K562 (cell line): Measurements from ENCODE around the gene AK2. TPM values are rescaled to one million over a fixed set of nuclear protein-coding genes. Genes with fewer than 3 reads are reported as not detected.

ENCODE experiments used
- ATAC-seq: fragments of 200-7000 bp; cut with Tn5 transposase; 3 replicates; pipeline ENCODE4 v1.9.1; 2020; ENCODE audit warnings: moderate library complexity
- BruUV-seq: library from RNA; stranded (reverse); fragments of 400-500 nt; replicated peaks from 2 replicates; lab custom pipeline; 2021; lab: Mats Ljungman, UMichigan
- CTCF ChIA-PET: fragments of 300-600 bp; formaldehyde crosslinking; extraction: SDS; loops from one replicate; lab custom pipeline; 2021; ENCODE audit warnings: low intra/inter-chr PET ratio; lab: Yijun Ruan, JAX
- POLR2A ChIA-PET: fragments of 300-600, 350-650 bp; sonication (Branson Sonifier 250); formaldehyde crosslinking; extraction: SDS; loops from one replicate; lab custom pipeline; 2021; ENCODE audit warnings: antibody characterized with exemption, inconsistent platforms; lab: Yijun Ruan, JAX
- DNase-seq, 4 experiments: peaks; one replicate each; pipeline versions ENCODE4 v3.0.0 to v3.0.0-alpha.2; 2011 to 2018; ENCODE audit warnings: low spot score in 3 of 4, mixed read lengths in 3 of 4; ENCODE audit errors: extremely low read depth in 1 of 4
- FAIRE-seq: peaks from 2 replicates; lab custom pipeline; 2011; peaks lifted over from hg19 to GRCh38; lab: Jason Lieb, UNC
- H2AFZ ChIP-seq: 2 replicates; pipeline ENCODE4 v1.6.0; 2011; ENCODE audit warnings: low read depth, low read length, control low read depth, inconsistent platforms
- H3K27ac ChIP-seq: fragments of 200-600 bp; 3 replicates; pipeline ENCODE4 v1.8.0; 2011; ENCODE audit warnings: low read depth, mild to moderate bottlenecking, control low read depth, inconsistent platforms, low read length, moderate library complexity, mixed read lengths; ENCODE audit errors: extremely low read depth
- H3K27me3 ChIP-seq, 2 experiments: fragments of 300-600 bp in 1 of 2; 2 replicates in 1 of 2; 3 replicates in 1 of 2; pipeline versions ENCODE4 v1.6.0 to v1.8.0; 2011; ENCODE audit warnings: inconsistent platforms in 2 of 2, low read length in 2 of 2, mild to moderate bottlenecking in 1 of 2, mixed read lengths in 1 of 2, moderate library complexity in 1 of 2; ENCODE audit not compliant: control insufficient read depth in 2 of 2, insufficient read depth in 2 of 2
- H3K36me3 ChIP-seq: fragments of 300-600 bp; 3 replicates; pipeline ENCODE4 v1.8.0; 2011; ENCODE audit warnings: mild to moderate bottlenecking, low read length, inconsistent platforms; ENCODE audit not compliant: control insufficient read depth, insufficient read depth
- H3K4me1 ChIP-seq, 2 experiments: fragments of 200-600 bp in 1 of 2; replicated peaks in 1 of 2; 2 replicates in 1 of 2; 3 replicates in 1 of 2; pipeline versions ENCODE4 v1.5.1 to v1.8.0; 2011; ENCODE audit warnings: inconsistent platforms in 2 of 2, low read length in 2 of 2, mild to moderate bottlenecking in 1 of 2, mixed read lengths in 1 of 2, moderate library complexity in 1 of 2; ENCODE audit not compliant: control insufficient read depth in 2 of 2, insufficient read depth in 2 of 2
- H3K4me2 ChIP-seq: 2 replicates; pipeline ENCODE4 v1.6.1; 2011; ENCODE audit warnings: low read length, control low read depth, inconsistent platforms, mixed read lengths; ENCODE audit not compliant: insufficient read depth
- H3K4me3 ChIP-seq: fragments of 200-600 bp; sonication (generic), shearing (Covaris generic); 2 replicates; pipeline ENCODE4 v1.5.1; 2016; ENCODE audit warnings: control low read depth, inconsistent platforms
- H3K79me2 ChIP-seq: fragments of 200-600 bp; 3 replicates; pipeline ENCODE4 v1.8.0; 2011; ENCODE audit warnings: low read length, inconsistent platforms; ENCODE audit not compliant: control insufficient read depth, insufficient read depth
- H3K9ac ChIP-seq, 2 experiments: 2 replicates each; pipeline versions ENCODE4 v1.6.0 to v1.6.1; 2011; ENCODE audit warnings: low read depth in 2 of 2, low read length in 2 of 2, control low read depth in 1 of 2, inconsistent platforms in 1 of 2, mild to moderate bottlenecking in 1 of 2, mixed read lengths in 1 of 2; ENCODE audit not compliant: insufficient read depth in 1 of 2
- H3K9me1 ChIP-seq: one replicate; pipeline ENCODE4 v1.6.0; 2011; ENCODE audit warnings: inconsistent platforms, mild to moderate bottlenecking, low read length, moderate library complexity; ENCODE audit not compliant: control insufficient read depth, insufficient read depth
- H3K9me3 ChIP-seq: replicated peaks from 2 replicates; pipeline ENCODE4 v1.5.1; 2011; ENCODE audit warnings: low read depth, low read length, inconsistent platforms; ENCODE audit not compliant: control insufficient read depth, insufficient read depth
- H4K20me1 ChIP-seq: replicated peaks from 2 replicates; pipeline ENCODE4 v1.6.1; 2011; ENCODE audit warnings: low read length, inconsistent platforms, mixed read lengths; ENCODE audit not compliant: control insufficient read depth, insufficient read depth
- ARID2 ChIP-seq: fragments of 450-650 bp; IDR thresholded peaks from 2 replicates; pipeline ENCODE4 v1.6.1; 2017; ENCODE audit warnings: antibody characterized with exemption, mild to moderate bottlenecking
- BMI1 ChIP-seq: fragments of 150-350 bp; IDR thresholded peaks from 2 replicates; pipeline ENCODE4 v1.6.1; 2014; ENCODE audit warnings: low read length
- BRD4 ChIP-seq: fragments of 200-600 bp; sonication (generic); IDR thresholded peaks from 2 replicates; pipeline ENCODE4 v1.6.1; 2017; ENCODE audit warnings: inconsistent platforms
- FOXP1 ChIP-seq: sonication (generic); formaldehyde crosslinking; IDR thresholded peaks from 2 replicates; pipeline ENCODE4 v1.8.0; 2022; ENCODE audit warnings: mild to moderate bottlenecking, missing genetic modification reagents
- HMG20A ChIP-seq: fragments of 450-650 bp; formaldehyde crosslinking; conservative IDR thresholded peaks from 2 replicates; pipeline ENCODE4 v1.4.0; 2020; ENCODE audit warnings: mild to moderate bottlenecking, mixed read lengths
- HMGN3 ChIP-seq: IDR thresholded peaks from 2 replicates; pipeline ENCODE4 v1.6.1; 2011; ENCODE audit warnings: borderline replicate concordance, low read depth, mild to moderate bottlenecking, mixed read lengths, low read length; ENCODE audit not compliant: insufficient read length; ENCODE audit errors: extremely low read depth
- HNRNPL ChIP-seq: fragments of 200-400 bp; formaldehyde crosslinking; IDR thresholded peaks from 2 replicates; pipeline ENCODE4 v1.6.1; 2017; ENCODE audit warnings: low read depth, mild to moderate bottlenecking, low read length
- JUN ChIP-seq, 2 experiments: sonication (generic) in 1 of 2; formaldehyde crosslinking in 1 of 2; IDR thresholded peaks; 2 replicates each; pipeline versions ENCODE4 v1.6.1 to v1.8.0; 2012 to 2022; ENCODE audit warnings: borderline replicate concordance in 2 of 2, mild to moderate bottlenecking in 2 of 2, improper control_type of control experiment in 1 of 2, low read depth in 1 of 2, low read length in 1 of 2, missing genetic modification reagents in 1 of 2
- RFX1 ChIP-seq: fragments of 450-650 bp; IDR thresholded peaks from 2 replicates; pipeline ENCODE4 v1.6.1; 2016; ENCODE audit warnings: mild to moderate bottlenecking, moderate library complexity
- TEAD4 ChIP-seq, 2 experiments: sonication (generic) in 1 of 2; formaldehyde crosslinking in 1 of 2; IDR thresholded peaks; 2 replicates each; pipeline versions ENCODE4 v1.6.1 to v1.8.0; 2012 to 2022; ENCODE audit warnings: borderline replicate concordance in 1 of 2, inconsistent platforms in 1 of 2, low read length in 1 of 2, mild to moderate bottlenecking in 1 of 2, missing genetic modification reagents in 1 of 2
- ZNF263 ChIP-seq: sonication (generic); formaldehyde crosslinking; IDR thresholded peaks from 2 replicates; pipeline ENCODE4 v1.8.0; 2022; ENCODE audit warnings: mild to moderate bottlenecking, missing genetic modification reagents, borderline replicate concordance
- ZNF551 ChIP-seq: fragments of 250-450 bp; sonication (Bioruptor Pico); IDR thresholded peaks from 2 replicates; pipeline ENCODE4 v1.5.0; 2021; ENCODE audit warnings: mild to moderate bottlenecking, moderate library complexity
- WGBS: fragments of 100-300 bp; shearing (Covaris generic); methylation state at CpG from one replicate; pipeline ENCODE4 v1.1.6; 2016; ENCODE audit warnings: low coverage, mixed read lengths; ENCODE audit not compliant: insufficient coverage; ENCODE audit errors: missing lambda C conversion rate; 5-methylcytosine and 5-hydroxymethylcytosine counted together
- in situ Hi-C: fragments of 300-500 bp; cut with MboI; formaldehyde crosslinking; loops from 4 replicates; pipeline ENCODE4 v1.15.0; 2018; ENCODE audit warnings: inconsistent platforms, mixed read lengths
- intact Hi-C: fragments of 100-400 bp; cut with micrococcal nuclease; formaldehyde crosslinking; loops from 2 replicates; pipeline ENCODE4 v1.14.2; 2022
- polyA plus RNA-seq, 8 experiments: library from polyadenylated mRNA; depleted of rRNA in 4 of 8; stranded (reverse) in 5 of 8; unstranded in 3 of 8; fragments of >200 nt; fragmentation: Nextera tagmentation in 2 of 8; fragmentation: Illumina TruSeq in 1 of 8; extraction: Ambion mirVana in 2 of 8; extraction: Trizol in 1 of 8; gene quantifications; 2 replicates each; pipeline versions ENCODE4 v1.2.1 to v1.2.3, GENCODE V29; 2011 to 2014; ENCODE audit warnings: inconsistent platforms in 1 of 8, missing spikeins in 1 of 8
- total RNA-seq, 7 experiments: library from RNA; depleted of rRNA in 6 of 7; stranded (reverse); fragments of >200 nt in 6 of 7; fragmentation: Illumina TruSeq in 2 of 7; extraction: Trizol in 2 of 7; gene quantifications; 2 replicates each; pipeline versions ENCODE4 v1.2.1 to v1.2.3, GENCODE V29; 2011 to 2021; ENCODE audit warnings: low replicate concordance in 1 of 7
- TF ChIP-seq, protein P1 (sequence below), 2 experiments: fragments of 200-800 bp in 1 of 2; sonication (Bioruptor generic) in 1 of 2; sonication (generic) in 1 of 2; formaldehyde crosslinking in 1 of 2; IDR thresholded peaks in 1 of 2; conservative IDR thresholded peaks in 1 of 2; 2 replicates each; pipeline versions ENCODE4 v1.5.0 to v1.6.1; 2016 to 2020; ENCODE audit warnings: missing compliant biosample characterization in 1 of 2, missing genetic modification characterization in 1 of 2, missing genetic modification reagents in 1 of 2
- TF ChIP-seq, protein P2 (sequence below): IDR thresholded peaks from 3 replicates; pipeline ENCODE4 v1.6.1; 2011; ENCODE audit warnings: borderline replicate concordance, mild to moderate bottlenecking; ENCODE audit not compliant: insufficient read length, insufficient read depth
- TF ChIP-seq, protein P3 (sequence below): fragments of 250-450 bp; sonication (Bioruptor Pico); IDR thresholded peaks from 2 replicates; pipeline ENCODE4 v1.5.0; 2020; ENCODE audit warnings: mild to moderate bottlenecking
- TF ChIP-seq, protein P4 (sequence below): fragments of 450-650 bp; formaldehyde crosslinking; IDR thresholded peaks from 2 replicates; pipeline ENCODE4 v1.4.0; 2020; ENCODE audit warnings: mild to moderate bottlenecking, moderate library complexity

The AK2 gene
- total and polyA plus RNA-seq, 9 of the 15 experiments (the other 6 are each of a cell fraction or from before 2014, with no cell fraction given) = 105 to 1,050 (median 509) TPM

DNA sequence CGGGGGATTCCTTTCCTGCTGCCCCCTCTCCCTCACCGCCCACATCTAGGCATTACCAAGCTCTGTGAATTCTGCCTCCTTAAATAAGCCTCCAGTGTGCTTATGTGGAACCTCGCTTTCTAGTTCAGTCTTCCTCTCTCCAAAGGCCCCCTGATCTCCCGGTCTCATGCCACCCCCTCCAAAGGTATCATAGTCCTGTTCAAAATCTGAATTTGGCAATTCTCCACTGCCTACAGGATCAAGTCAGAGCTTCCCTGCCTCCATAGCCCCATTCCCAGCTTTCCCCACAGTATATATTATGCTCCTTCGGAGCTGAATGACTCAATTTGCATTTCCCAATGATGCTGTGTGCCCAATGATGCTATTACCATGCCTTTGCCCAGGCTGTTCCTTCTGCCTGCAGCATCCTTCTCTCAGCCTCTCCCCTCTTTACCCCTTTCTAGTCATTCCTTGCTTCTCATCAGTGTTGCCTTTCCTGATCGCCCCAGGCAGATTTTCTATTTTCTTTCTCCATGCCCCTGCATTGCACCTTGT, 46.0 kb upstream of the AK2 start:
- 5% methylated on average over 6 of the region's 6 CpGs for WGBS
- in situ Hi-C loops (no loop called here), intact Hi-C loops (loop anchor here (10.0 kb wide), 1 partner anchor 558 kb away; no protein-coding TSS in a partner anchor)
- Histone ChIP-seq H3K27me3 (peaks cover 19 to 44% of the 10 kb centered on the region in 2 experiments; a peak in 4 of 5 replicates), H3K9me3 (no peaks in the 10 kb centered on the region), H3K4me2 (no peak overlapping the region), H2AFZ (no peak overlapping the region), H3K36me3 (no peaks in the 10 kb centered on the region), H4K20me1 (peaks cover 26% of the 10 kb centered on the region), H3K9me1 (peaks cover 5% of the 10 kb centered on the region), H3K79me2 (no peaks in the 10 kb centered on the region), H3K27ac (no peak overlapping the region), H3K4me3 (no peak overlapping the region), H3K9ac (no peak overlapping the region), H3K4me1 (peaks cover 14% of the 10 kb centered on the region in 2 experiments; a peak in 4 of 5 replicates)
- ATAC-seq (no peak), DNase-seq (no peak), FAIRE-seq (no peak)
- no TSS peak for BruUV-seq
- POLR2A ChIA-PET = interaction anchor here (1.4 to 1.5 kb wide), 2 partner anchors 10 to 67 kb away, joined by 4 to 6 read pairs; no protein-coding TSS in a partner anchor
- CTCF ChIA-PET = no interaction called here
- TF ChIP-seq, protein P1, sequence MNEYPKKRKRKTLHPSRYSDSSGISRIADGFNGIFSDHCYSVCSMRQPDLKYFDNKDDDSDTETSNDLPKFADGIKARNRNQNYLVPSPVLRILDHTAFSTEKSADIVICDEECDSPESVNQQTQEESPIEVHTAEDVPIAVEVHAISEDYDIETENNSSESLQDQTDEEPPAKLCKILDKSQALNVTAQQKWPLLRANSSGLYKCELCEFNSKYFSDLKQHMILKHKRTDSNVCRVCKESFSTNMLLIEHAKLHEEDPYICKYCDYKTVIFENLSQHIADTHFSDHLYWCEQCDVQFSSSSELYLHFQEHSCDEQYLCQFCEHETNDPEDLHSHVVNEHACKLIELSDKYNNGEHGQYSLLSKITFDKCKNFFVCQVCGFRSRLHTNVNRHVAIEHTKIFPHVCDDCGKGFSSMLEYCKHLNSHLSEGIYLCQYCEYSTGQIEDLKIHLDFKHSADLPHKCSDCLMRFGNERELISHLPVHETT (CRISPR knock-in tag; conservative IDR thresholded peaks at IDR 0.05 in 1 of 2, IDR thresholded peaks at IDR 0.05 in 1 of 2) = no peak
- TF ChIP-seq ZNF263 (CRISPR knock-in tag) = no peak
- TF ChIP-seq BRD4 = no peak
- no peak for TF ChIP-seq HNRNPL
- no peak for TF ChIP-seq HMG20A (CRISPR knock-in tag)
- TF ChIP-seq, protein P2, sequence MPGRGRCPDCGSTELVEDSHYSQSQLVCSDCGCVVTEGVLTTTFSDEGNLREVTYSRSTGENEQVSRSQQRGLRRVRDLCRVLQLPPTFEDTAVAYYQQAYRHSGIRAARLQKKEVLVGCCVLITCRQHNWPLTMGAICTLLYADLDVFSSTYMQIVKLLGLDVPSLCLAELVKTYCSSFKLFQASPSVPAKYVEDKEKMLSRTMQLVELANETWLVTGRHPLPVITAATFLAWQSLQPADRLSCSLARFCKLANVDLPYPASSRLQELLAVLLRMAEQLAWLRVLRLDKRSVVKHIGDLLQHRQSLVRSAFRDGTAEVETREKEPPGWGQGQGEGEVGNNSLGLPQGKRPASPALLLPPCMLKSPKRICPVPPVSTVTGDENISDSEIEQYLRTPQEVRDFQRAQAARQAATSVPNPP = no peak
- no peak for TF ChIP-seq FOXP1
- no peak for TF ChIP-seq ZNF551 (CRISPR knock-in tag)
- TF ChIP-seq, protein P3, sequence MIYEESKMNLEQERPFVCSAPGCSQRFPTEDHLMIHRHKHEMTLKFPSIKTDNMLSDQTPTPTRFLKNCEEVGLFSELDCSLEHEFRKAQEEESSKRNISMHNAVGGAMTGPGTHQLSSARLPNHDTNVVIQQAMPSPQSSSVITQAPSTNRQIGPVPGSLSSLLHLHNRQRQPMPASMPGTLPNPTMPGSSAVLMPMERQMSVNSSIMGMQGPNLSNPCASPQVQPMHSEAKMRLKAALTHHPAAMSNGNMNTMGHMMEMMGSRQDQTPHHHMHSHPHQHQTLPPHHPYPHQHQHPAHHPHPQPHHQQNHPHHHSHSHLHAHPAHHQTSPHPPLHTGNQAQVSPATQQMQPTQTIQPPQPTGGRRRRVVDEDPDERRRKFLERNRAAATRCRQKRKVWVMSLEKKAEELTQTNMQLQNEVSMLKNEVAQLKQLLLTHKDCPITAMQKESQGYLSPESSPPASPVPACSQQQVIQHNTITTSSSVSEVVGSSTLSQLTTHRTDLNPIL (CRISPR knock-in tag) = no peak
- TF ChIP-seq BMI1 = no peak
- TF ChIP-seq, protein P4, sequence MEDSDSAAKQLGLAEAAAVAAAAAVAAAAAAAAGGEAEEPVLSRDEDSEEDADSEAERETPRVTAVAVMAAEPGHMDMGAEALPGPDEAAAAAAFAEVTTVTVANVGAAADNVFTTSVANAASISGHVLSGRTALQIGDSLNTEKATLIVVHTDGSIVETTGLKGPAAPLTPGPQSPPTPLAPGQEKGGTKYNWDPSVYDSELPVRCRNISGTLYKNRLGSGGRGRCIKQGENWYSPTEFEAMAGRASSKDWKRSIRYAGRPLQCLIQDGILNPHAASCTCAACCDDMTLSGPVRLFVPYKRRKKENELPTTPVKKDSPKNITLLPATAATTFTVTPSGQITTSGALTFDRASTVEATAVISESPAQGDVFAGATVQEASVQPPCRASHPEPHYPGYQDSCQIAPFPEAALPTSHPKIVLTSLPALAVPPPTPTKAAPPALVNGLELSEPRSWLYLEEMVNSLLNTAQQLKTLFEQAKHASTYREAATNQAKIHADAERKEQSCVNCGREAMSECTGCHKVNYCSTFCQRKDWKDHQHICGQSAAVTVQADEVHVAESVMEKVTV = no peak
- TF ChIP-seq JUN (IDR thresholded peaks at IDR 0.05; ENCODE audit: borderline replicate concordance, low read depth, low read length) = no peak
- no peak for TF ChIP-seq JUN (CRISPR knock-in tag; IDR thresholded peaks at IDR 0.05; ENCODE audit: borderline replicate concordance)
- no peak for TF ChIP-seq HMGN3
- TF ChIP-seq TEAD4 (IDR thresholded peaks at IDR 0.05; ENCODE audit: low read length) = no peak
- no peak for TF ChIP-seq TEAD4 (CRISPR knock-in tag; IDR thresholded peaks at IDR 0.05; ENCODE audit: borderline replicate concordance)
- TF ChIP-seq ARID2 = no peak
- TF ChIP-seq RFX1 = no peak
